ENCODE data around the gene SRP9. TPM values are rescaled to one million over a fixed set of nuclear protein-coding genes. Genes with fewer than 3 reads are reported as not detected.

The SRP9 gene
- total and polyA plus RNA-seq, 8 donors, result 195 to 428 (median 382) TPM

DNA sequence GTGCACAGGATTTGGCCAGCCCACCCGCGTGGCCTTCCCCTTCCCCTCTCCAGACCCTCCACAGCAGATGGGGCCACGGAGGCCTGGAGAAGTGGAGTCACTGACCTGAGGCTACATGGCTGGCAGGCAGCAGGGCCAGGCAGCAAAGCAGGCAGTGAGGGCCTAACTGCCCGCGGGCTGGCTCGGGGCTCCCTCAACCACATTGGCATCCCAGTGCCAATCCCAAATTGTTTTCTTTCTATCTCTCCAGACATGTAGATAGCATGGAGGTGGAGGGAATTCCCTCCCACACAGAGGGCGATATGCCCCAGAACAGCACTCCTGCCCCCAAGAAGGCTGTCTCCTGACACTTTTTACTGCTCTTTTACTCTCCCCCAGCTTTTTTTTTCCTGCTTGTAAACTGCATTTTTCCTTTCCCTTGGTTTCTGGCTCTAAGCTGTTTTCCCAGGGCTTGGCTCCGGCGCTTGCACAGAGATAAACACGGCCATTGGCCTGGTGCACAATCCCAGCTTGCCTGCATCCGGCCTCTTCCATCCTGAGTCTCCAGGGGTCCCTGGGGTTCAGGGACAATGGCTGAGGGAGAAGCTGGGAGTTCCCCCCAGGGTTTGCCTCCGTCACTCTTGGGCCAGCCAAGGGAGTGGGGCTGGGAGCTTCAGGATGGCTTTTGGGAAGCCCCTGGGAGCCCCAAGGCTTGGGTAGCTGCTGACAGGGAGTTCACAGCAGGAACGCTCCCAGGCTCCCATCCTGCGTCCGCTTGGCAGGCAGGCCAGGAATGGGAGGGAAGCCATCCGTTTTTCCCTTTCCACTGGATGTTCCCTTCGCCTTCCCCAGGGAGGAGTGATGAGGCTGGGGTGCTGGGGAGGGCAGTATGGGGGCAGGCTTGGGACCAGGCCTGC lies 39.3 kb downstream of the SRP9 start:
- Histone ChIP-seq H3K9me3 (no peaks in the 10 kb centered on the region), H3K27ac (peak overlapping the region; percentile 83 to 92), H3K4me3 (no peak overlapping the region), H3K27me3 (no peaks in the 10 kb centered on the region), H3K36me3 (no peaks in the 10 kb centered on the region), H3K4me1 (peaks cover 63 to 67% of the 10 kb centered on the region in 2 donors)
- DNase-seq, result peak in 2 of 4 donors; percentile 80 to 87
- TF ChIP-seq, protein P1, sequence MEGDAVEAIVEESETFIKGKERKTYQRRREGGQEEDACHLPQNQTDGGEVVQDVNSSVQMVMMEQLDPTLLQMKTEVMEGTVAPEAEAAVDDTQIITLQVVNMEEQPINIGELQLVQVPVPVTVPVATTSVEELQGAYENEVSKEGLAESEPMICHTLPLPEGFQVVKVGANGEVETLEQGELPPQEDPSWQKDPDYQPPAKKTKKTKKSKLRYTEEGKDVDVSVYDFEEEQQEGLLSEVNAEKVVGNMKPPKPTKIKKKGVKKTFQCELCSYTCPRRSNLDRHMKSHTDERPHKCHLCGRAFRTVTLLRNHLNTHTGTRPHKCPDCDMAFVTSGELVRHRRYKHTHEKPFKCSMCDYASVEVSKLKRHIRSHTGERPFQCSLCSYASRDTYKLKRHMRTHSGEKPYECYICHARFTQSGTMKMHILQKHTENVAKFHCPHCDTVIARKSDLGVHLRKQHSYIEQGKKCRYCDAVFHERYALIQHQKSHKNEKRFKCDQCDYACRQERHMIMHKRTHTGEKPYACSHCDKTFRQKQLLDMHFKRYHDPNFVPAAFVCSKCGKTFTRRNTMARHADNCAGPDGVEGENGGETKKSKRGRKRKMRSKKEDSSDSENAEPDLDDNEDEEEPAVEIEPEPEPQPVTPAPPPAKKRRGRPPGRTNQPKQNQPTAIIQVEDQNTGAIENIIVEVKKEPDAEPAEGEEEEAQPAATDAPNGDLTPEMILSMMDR (IDR thresholded peaks at IDR 0.05), result no peak
- intact Hi-C loops (cut with DNase I), result no loop called here
- peak; percentile 2 for ATAC-seq

DNA sequence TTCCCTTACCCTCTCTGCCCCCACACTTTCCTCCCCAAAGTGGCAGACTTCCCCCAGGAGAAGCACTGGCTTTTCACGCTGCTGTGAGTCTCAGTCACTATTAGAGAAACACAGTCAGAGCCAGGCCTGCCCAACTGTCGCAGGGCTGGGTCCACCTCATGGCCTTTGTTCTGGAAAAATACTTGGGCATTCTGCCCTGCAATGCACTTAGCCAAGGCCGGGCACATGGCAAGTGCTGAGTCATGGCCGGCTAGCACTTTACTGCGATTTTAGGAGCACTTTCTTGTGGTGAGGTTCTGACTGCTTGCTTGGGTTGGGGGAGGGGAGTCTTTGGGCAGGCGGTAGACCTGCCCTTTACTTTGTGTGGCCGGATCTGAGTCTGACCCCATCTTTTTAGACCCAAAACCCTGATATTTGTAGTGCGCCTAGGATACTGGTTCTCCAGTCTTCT lies 40.0 kb downstream of the SRP9 start:
- DNase-seq, result peak in 2 of 4 donors; percentile 85 to 88

DNA sequence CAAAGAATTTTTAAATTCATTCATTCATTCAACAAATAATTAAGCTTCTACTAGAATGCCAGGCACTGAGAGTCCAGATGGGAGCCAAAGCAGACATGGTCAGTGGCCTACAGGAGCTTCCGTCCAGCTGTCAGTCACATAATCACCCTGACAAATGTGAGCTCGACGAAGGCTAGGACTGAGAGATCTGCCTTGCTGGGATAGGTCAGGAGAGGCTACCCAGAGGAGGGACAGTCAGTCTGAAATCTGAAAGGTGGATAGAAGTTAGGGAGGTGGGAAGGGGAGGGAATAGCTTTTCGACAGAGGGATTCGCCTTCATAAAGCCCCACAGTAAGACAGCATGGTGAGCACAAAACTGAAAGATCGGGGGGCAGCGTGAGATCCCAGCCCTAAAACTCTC lies 40.6 kb downstream of the SRP9 start:
- peaks cover 51 to 57% of the 10 kb centered on the region in 2 donors for H3K4me1 ChIP-seq
- no peak overlapping the region for H3K4me3 ChIP-seq
- intact Hi-C loops (cut with DNase I), result no loop called here
- DNase-seq, result no peak
- H3K27ac ChIP-seq, result peak overlapping the region; percentile 83 to 92
- no peaks in the 10 kb centered on the region for H3K36me3 ChIP-seq
- no peaks in the 10 kb centered on the region for H3K9me3 ChIP-seq
- TF ChIP-seq, protein P1 (IDR thresholded peaks at IDR 0.05), result no peak
- ATAC-seq, result no peak
- no peaks in the 10 kb centered on the region for H3K27me3 ChIP-seq

More for the DNA sequence above, 40.0 kb downstream of the SRP9 start:
- TF ChIP-seq, protein P1 (IDR thresholded peaks at IDR 0.05), result no peak
- Histone ChIP-seq H3K4me1 (peaks cover 57 to 63% of the 10 kb centered on the region in 2 donors), H3K4me3 (no peak overlapping the region), H3K36me3 (no peaks in the 10 kb centered on the region), H3K27me3 (no peaks in the 10 kb centered on the region), H3K27ac (peak overlapping the region; percentile 83 to 92), H3K9me3 (no peaks in the 10 kb centered on the region)
- intact Hi-C loops (cut with DNase I), result no loop called here
- ATAC-seq, result peak; percentile 74

DNA sequence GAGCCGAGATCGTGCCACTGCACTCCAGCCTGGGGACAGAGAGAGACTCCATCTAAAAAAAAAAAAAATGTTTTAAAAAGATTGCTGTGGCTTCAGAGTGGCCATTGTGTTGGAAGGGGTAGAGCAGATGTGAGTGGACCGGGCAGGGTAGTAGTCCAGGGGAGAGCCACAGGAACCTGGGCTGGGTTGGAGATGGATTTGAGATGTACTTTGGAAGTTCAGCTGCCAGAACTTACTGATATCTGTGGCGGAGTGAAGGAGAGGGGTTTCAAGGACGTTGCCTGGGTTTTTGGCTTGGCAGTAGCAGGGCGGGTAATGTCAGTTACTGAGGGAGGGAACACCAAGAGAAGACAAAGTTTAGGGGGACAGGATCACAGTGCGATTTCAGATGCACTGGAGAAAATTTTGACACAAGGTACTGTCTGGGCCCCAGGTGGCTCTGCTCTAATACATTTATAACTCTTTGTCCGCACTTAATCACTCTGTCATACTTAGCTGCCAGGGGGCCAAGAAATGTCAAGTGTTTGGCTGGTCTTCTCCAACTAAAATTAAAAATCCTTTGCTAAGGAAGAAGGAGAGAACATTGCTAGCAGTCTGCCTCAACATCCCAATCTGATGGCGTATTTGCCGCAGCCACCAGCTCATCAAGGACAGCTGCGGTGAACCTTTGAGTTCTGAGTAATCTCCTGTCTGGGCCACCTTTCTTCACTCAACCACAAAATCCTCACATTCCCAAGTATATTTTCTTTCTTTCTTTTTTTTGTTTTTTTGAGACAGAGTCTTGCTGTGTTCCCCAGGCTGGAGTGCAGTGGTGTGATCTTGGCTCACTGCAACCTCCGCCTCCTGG lies 41.9 kb downstream of the SRP9 start:
- no peaks in the 10 kb centered on the region for H3K9me3 ChIP-seq
- ATAC-seq (no peak), DNase-seq (no peak)
- no peaks in the 10 kb centered on the region for H3K36me3 ChIP-seq
- intact Hi-C loops (cut with DNase I), result no loop called here
- H3K4me3 ChIP-seq, result no peak overlapping the region
- H3K4me1 ChIP-seq, result peaks cover 39 to 45% of the 10 kb centered on the region in 2 donors
- H3K27me3 ChIP-seq, result no peaks in the 10 kb centered on the region
- no peak overlapping the region for H3K27ac ChIP-seq
- TF ChIP-seq, protein P1 (IDR thresholded peaks at IDR 0.05), result no peak

Data from left lung (tissue), 10 donors.